Heart left ventricle (tissue), 13 donors: ENCODE results near the gene PPM1G.

Source experiments
- POLR2A ChIP-seq, 2 donors: fragments of 450-650 bp; IDR thresholded peaks; one replicate each; pipeline ENCODE4 v1.6.1; 2017; ENCODE audit warnings: antibody characterized with exemption in 2 of 2, mild to moderate bottlenecking in 2 of 2, moderate library complexity in 2 of 2
- TF ChIP-seq, protein P1 (sequence below), 12 donors: fragments of 200-600 bp; sonication (generic) in 4 of 12; IDR thresholded peaks; one replicate each; pipeline versions ENCODE4 v1.5.0 to v1.8.0; 2018 to 2022; ENCODE audit warnings: antibody characterized with exemption in 12 of 12, mild to moderate bottlenecking in 5 of 12
- donor health status: ischemic (EF 13 %, LVEDD 7.1; RV severe dilation, severe dysfunction).
- donor health status: DM: no; HTN: yes; CAD: no.
- donor health status: DM: no; HTN: no; CAD: no.
- donor health status: ischemic (EF 25% LVEDD 6.9; RV normal size, moderate dysfunction).
- donor health status: ischemic (EF 25% LVEDD 5.7; RV mildly dilated, moderate dysfunction).
- donor health status: ischemic (EF 35%, LVEDD 5.7; RV mildly dilated, moderate dysfunction).
- donor health status: nonischemic (EF 11% LVEDD 7.7; RV severe dilation, severe dysfunction).
- donor health status: DM: yes; HTN: yes; CAD: no.
- donor health status: PGD.
- donor health status: ischemic (EF 29% LVEDD 5.4; RV normal size, mild dysfunction).
- donor health status: nonischemic (EF 23%, LVEDD 6.1; RV moderate dilation, normal function).

DNA sequence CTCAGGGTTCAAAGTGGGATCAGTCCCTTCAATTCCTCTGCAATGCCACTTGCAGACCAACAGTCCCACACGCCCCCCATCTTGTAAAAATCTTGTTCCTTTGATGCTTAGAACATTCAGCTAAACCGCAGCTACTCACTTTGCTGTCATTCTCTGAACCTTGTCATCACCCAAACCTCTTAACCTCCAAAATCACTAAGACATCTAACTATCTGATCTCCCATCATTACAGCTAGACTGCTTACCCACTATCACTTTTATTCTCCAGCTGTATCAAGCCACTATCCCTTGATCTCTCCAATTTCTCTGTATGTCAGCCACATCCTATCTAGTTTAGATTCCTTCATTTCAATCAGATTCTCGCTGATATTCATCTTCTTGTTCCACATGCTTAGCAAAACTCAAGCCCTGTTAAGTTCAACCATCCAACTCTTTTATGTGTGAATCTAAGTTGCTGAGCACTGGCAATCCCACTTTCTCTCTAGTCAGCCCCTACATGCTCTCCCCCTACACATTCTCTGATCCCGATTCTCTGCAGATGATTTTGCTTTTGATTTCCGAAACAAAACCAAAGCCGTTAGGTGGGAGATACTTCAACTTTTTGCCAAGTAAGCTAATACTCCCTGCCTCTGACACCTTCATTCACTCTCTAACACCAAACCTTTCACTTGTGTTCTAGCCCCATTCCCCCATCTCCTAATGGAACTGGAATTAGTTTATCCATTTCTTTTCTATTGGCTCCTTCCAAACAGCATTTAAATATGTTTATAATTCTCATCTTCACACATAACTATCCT lies 57.4 kb downstream of the PPM1G start:
- TF ChIP-seq, protein P1, sequence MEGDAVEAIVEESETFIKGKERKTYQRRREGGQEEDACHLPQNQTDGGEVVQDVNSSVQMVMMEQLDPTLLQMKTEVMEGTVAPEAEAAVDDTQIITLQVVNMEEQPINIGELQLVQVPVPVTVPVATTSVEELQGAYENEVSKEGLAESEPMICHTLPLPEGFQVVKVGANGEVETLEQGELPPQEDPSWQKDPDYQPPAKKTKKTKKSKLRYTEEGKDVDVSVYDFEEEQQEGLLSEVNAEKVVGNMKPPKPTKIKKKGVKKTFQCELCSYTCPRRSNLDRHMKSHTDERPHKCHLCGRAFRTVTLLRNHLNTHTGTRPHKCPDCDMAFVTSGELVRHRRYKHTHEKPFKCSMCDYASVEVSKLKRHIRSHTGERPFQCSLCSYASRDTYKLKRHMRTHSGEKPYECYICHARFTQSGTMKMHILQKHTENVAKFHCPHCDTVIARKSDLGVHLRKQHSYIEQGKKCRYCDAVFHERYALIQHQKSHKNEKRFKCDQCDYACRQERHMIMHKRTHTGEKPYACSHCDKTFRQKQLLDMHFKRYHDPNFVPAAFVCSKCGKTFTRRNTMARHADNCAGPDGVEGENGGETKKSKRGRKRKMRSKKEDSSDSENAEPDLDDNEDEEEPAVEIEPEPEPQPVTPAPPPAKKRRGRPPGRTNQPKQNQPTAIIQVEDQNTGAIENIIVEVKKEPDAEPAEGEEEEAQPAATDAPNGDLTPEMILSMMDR (IDR thresholded peaks at IDR 0.05): no peak
- no peak for TF ChIP-seq POLR2A (IDR thresholded peaks at IDR 0.05)
